ENCODE measurements around the gene PRKCA. TPM values are rescaled to one million over a fixed set of nuclear protein-coding genes. Genes with fewer than 3 reads are reported as not detected.

Gene PRKCA
- total RNA-seq, 1 experiment from 2014 or later: 22.6 TPM

GRCh38 chr17:66378296-66378695 is 75.9 kb downstream of the PRKCA start:
- H4K20me1 ChIP-seq (ENCODE audit: low read length): 0 out of 2 replicates have a peak, but pooled peaks cover 4% of the 10 kb centered on the region
- H3K9me2 ChIP-seq (replicated peaks; ENCODE audit: low read length): no peaks in the 10 kb centered on the region
- BruUV-seq (replicated peaks): no TSS peak
- no peaks in the 10 kb centered on the region for H3K27me3 ChIP-seq (ENCODE audit: low read length)
- peaks cover 6% of the 10 kb centered on the region for H3F3A ChIP-seq (ENCODE audit: low read length, unreplicated experiment)
- H3K27ac ChIP-seq (ENCODE audit: low read length): no peak overlapping the region
- no peak overlapping the region for H3K4me3 ChIP-seq (ENCODE audit: low read length)
- ATAC-seq (no peak), DNase-seq (no peak)
- H3K79me2 ChIP-seq (ENCODE audit: low read length): peaks cover 71% of the 10 kb centered on the region
- no peaks in the 10 kb centered on the region for H3K9me3 ChIP-seq (ENCODE audit: low read length)
- intact Hi-C loops (cut with micrococcal nuclease): no loop called here
- peaks cover 10% of the 10 kb centered on the region for H3K4me1 ChIP-seq (ENCODE audit: insufficient read depth, low read length)
- H3K36me3 ChIP-seq (ENCODE audit: low read depth, low read length): no peaks in the 10 kb centered on the region
- ChIA-PET POLR2A (ENCODE audit: unreplicated experiment) (no interaction called here), CTCF (interaction anchor here (0.6 kb wide), 1 partner anchor 8 kb away, joined by 4 read pairs; no protein-coding TSS in a partner anchor)
- H3K4me2 ChIP-seq (ENCODE audit: low read length): no peak overlapping the region
- TF ChIP-seq EZH2phosphoT487 (IDR thresholded peaks at IDR 0.05; ENCODE audit: borderline replicate concordance, low read length) (no peak), CTCF (conservative IDR thresholded peaks at IDR 0.05; ENCODE audit: low read depth, low read length) (no peak)
- no peak overlapping the region for H2AFZ ChIP-seq (ENCODE audit: low read length)
- no peak overlapping the region for H3K9ac ChIP-seq (ENCODE audit: low read length)

GRCh38 chr17:66379544-66379943 is 77.1 kb downstream of the PRKCA start:
- peaks cover 6% of the 10 kb centered on the region for H3F3A ChIP-seq (ENCODE audit: low read length, unreplicated experiment)
- ChIA-PET CTCF (interaction anchor here (0.6 kb wide), 1 partner anchor 31 kb away, joined by 3 read pairs; no protein-coding TSS in a partner anchor), POLR2A (ENCODE audit: unreplicated experiment) (no interaction called here)
- H3K36me3 ChIP-seq (ENCODE audit: low read depth, low read length): no peaks in the 10 kb centered on the region
- H3K9me3 ChIP-seq (ENCODE audit: low read length): no peaks in the 10 kb centered on the region
- DNase-seq: no peak
- H3K4me2 ChIP-seq (ENCODE audit: low read length): no peak overlapping the region
- peaks cover 10% of the 10 kb centered on the region for H3K4me1 ChIP-seq (ENCODE audit: insufficient read depth, low read length)
- ATAC-seq: no peak
- H3K9me2 ChIP-seq (replicated peaks; ENCODE audit: low read length): no peaks in the 10 kb centered on the region
- H3K4me3 ChIP-seq (ENCODE audit: low read length): no peak overlapping the region
- TF ChIP-seq CTCF (conservative IDR thresholded peaks at IDR 0.05; ENCODE audit: low read depth, low read length) (no peak), EZH2phosphoT487 (IDR thresholded peaks at IDR 0.05; ENCODE audit: borderline replicate concordance, low read length) (no peak), EZH2 (IDR thresholded peaks at IDR 0.05; ENCODE audit: low read length, unreplicated experiment) (no peak)
- intact Hi-C loops (cut with micrococcal nuclease): no loop called here
- H2AFZ ChIP-seq (ENCODE audit: low read length): no peak overlapping the region
- 0 out of 2 replicates have a peak, but pooled peaks cover 4% of the 10 kb centered on the region for H4K20me1 ChIP-seq (ENCODE audit: low read length)
- no TSS peak for BruUV-seq (replicated peaks)
- no peak overlapping the region for H3K9ac ChIP-seq (ENCODE audit: low read length)
- peaks cover 73% of the 10 kb centered on the region for H3K79me2 ChIP-seq (ENCODE audit: low read length)
- H3K27ac ChIP-seq (ENCODE audit: low read length): no peak overlapping the region
- H3K27me3 ChIP-seq (ENCODE audit: low read length): no peaks in the 10 kb centered on the region

GRCh38 chr17:66379996-66380395 is 77.6 kb downstream of the PRKCA start:
- no TSS peak for BruUV-seq (replicated peaks)
- H3K4me1 ChIP-seq (ENCODE audit: insufficient read depth, low read length): peaks cover 10% of the 10 kb centered on the region
- no peaks in the 10 kb centered on the region for H3K9me2 ChIP-seq (replicated peaks; ENCODE audit: low read length)
- no peaks in the 10 kb centered on the region for H3K36me3 ChIP-seq (ENCODE audit: low read depth, low read length)
- no peak for TF ChIP-seq EZH2phosphoT487 (IDR thresholded peaks at IDR 0.05; ENCODE audit: borderline replicate concordance, low read length)
- TF ChIP-seq CTCF (conservative IDR thresholded peaks at IDR 0.05; ENCODE audit: low read depth, low read length): no peak
- no peak for TF ChIP-seq EZH2 (IDR thresholded peaks at IDR 0.05; ENCODE audit: low read length, unreplicated experiment)
- no peak for ATAC-seq
- no peak overlapping the region for H2AFZ ChIP-seq (ENCODE audit: low read length)
- CTCF ChIA-PET: interaction anchor here (0.6 kb wide), 1 partner anchor 31 kb away, joined by 3 read pairs; no protein-coding TSS in a partner anchor
- peaks cover 6% of the 10 kb centered on the region for H3F3A ChIP-seq (ENCODE audit: low read length, unreplicated experiment)
- intact Hi-C loops (cut with micrococcal nuclease): no loop called here
- H3K9ac ChIP-seq (ENCODE audit: low read length): no peak overlapping the region
- no peak overlapping the region for H3K4me3 ChIP-seq (ENCODE audit: low read length)
- POLR2A ChIA-PET (ENCODE audit: unreplicated experiment): no interaction called here
- no peak for DNase-seq
- no peak overlapping the region for H3K27ac ChIP-seq (ENCODE audit: low read length)
- no peaks in the 10 kb centered on the region for H3K27me3 ChIP-seq (ENCODE audit: low read length)
- no peak overlapping the region for H3K4me2 ChIP-seq (ENCODE audit: low read length)
- peaks cover 73% of the 10 kb centered on the region for H3K79me2 ChIP-seq (ENCODE audit: low read length)
- H4K20me1 ChIP-seq (ENCODE audit: low read length): 0 out of 2 replicates have a peak, but pooled peaks cover 4% of the 10 kb centered on the region
- H3K9me3 ChIP-seq (ENCODE audit: low read length): no peaks in the 10 kb centered on the region
